H9 (cell line): ENCODE results near the gene LSS. TPM values are rescaled to one million over a fixed set of nuclear protein-coding genes. Genes with fewer than 3 reads are reported as not detected.

Experiments used
- DNase-seq: peaks from one replicate; pipeline ENCODE4 v3.0.0-alpha.2; 2017
- H2AFZ ChIP-seq: one replicate; pipeline ENCODE4 v1.6.1; 2013; ENCODE audit warnings: mild to moderate bottlenecking, low read length, control low read depth, moderate library complexity
- H2AK5ac ChIP-seq: 2 replicates; pipeline ENCODE4 v1.6.1; 2013; ENCODE audit warnings: low read length, control low read depth, mixed read lengths; ENCODE audit not compliant: insufficient read length
- H2BK120ac ChIP-seq: one replicate; pipeline ENCODE4 v1.6.1; 2013; ENCODE audit warnings: low read depth, mild to moderate bottlenecking, low read length, control low read depth, inconsistent platforms; ENCODE audit not compliant: poor library complexity, severe bottlenecking
- H2BK12ac ChIP-seq: 2 replicates; pipeline ENCODE4 v1.6.1; 2013; ENCODE audit warnings: low read length, control low read depth, mixed read lengths, low read depth; ENCODE audit not compliant: insufficient read length
- H2BK15ac ChIP-seq: 2 replicates; pipeline ENCODE4 v1.6.1; 2013; ENCODE audit warnings: low read depth, low read length, control low read depth
- H2BK20ac ChIP-seq: one replicate; pipeline ENCODE4 v1.6.1; 2013; ENCODE audit warnings: low read depth, mild to moderate bottlenecking, low read length, control low read depth, inconsistent platforms; ENCODE audit not compliant: poor library complexity, severe bottlenecking
- H2BK5ac ChIP-seq: 2 replicates; pipeline ENCODE4 v1.6.1; 2013; ENCODE audit warnings: low read length, control low read depth, mixed read lengths; ENCODE audit not compliant: insufficient read length
- H3K14ac ChIP-seq: 2 replicates; pipeline ENCODE4 v1.6.1; 2013; ENCODE audit warnings: low read length, control low read depth; ENCODE audit not compliant: insufficient read depth
- H3K18ac ChIP-seq: 2 replicates; pipeline ENCODE4 v1.6.1; 2013; ENCODE audit warnings: low read depth, mild to moderate bottlenecking, mixed read lengths, low read length, control low read depth; ENCODE audit not compliant: insufficient read length
- H3K23ac ChIP-seq: 2 replicates; pipeline ENCODE4 v1.6.1; 2013; ENCODE audit warnings: low read length, control low read depth, mixed read lengths, low read depth; ENCODE audit not compliant: insufficient read length
- H3K23me2 ChIP-seq: 2 replicates; pipeline ENCODE4 v1.6.1; 2013; ENCODE audit warnings: low read depth, mild to moderate bottlenecking, mixed read lengths, low read length, control low read depth; ENCODE audit not compliant: insufficient read length, poor library complexity, severe bottlenecking
- H3K27ac ChIP-seq: 2 replicates; pipeline ENCODE4 v1.5.1; 2013; ENCODE audit warnings: low read length, control low read depth, mixed read lengths, low read depth; ENCODE audit not compliant: insufficient read length
- H3K27me3 ChIP-seq: 2 replicates; pipeline ENCODE4 v1.6.1; 2013; ENCODE audit warnings: low read length, control low read depth, inconsistent platforms; ENCODE audit not compliant: insufficient read depth
- H3K4ac ChIP-seq: 2 replicates; pipeline ENCODE4 v1.6.1; 2013; ENCODE audit warnings: low read depth, mild to moderate bottlenecking, control low read depth, inconsistent platforms, low read length, moderate library complexity
- H3K4me1 ChIP-seq: 2 replicates; pipeline ENCODE4 v1.6.1; 2013; ENCODE audit warnings: low read length, control low read depth, inconsistent platforms; ENCODE audit not compliant: insufficient read depth
- H3K4me2 ChIP-seq: 2 replicates; pipeline ENCODE4 v1.6.1; 2013; ENCODE audit warnings: low read length, control low read depth, mixed read lengths; ENCODE audit not compliant: insufficient read length, insufficient read depth
- H3K56ac ChIP-seq: 2 replicates; pipeline ENCODE4 v1.6.1; 2013; ENCODE audit warnings: low read depth, mild to moderate bottlenecking, mixed read lengths, low read length, control low read depth; ENCODE audit not compliant: insufficient read length
- H3K79me1 ChIP-seq: 2 replicates; pipeline ENCODE4 v1.6.1; 2013; ENCODE audit warnings: low read depth, mild to moderate bottlenecking, moderate library complexity, low read length, control low read depth, inconsistent platforms; ENCODE audit not compliant: insufficient read depth, poor library complexity, severe bottlenecking
- H3K79me2 ChIP-seq: 2 replicates; pipeline ENCODE4 v1.6.1; 2013; ENCODE audit warnings: low read length, control low read depth, inconsistent platforms; ENCODE audit not compliant: insufficient read depth
- H3K9ac ChIP-seq: 2 replicates; pipeline ENCODE4 v1.6.1; 2013; ENCODE audit warnings: low read length, control low read depth, mixed read lengths; ENCODE audit not compliant: insufficient read length; ENCODE audit errors: extremely low read depth
- H3K9me3 ChIP-seq: one replicate; pipeline ENCODE4 v1.6.1; 2013; ENCODE audit warnings: low read depth, low read length, inconsistent platforms; ENCODE audit not compliant: control insufficient read depth
- H3T11ph ChIP-seq: one replicate; pipeline ENCODE4 v1.6.1; 2013; ENCODE audit warnings: mild to moderate bottlenecking, low read length, control low read depth, inconsistent platforms
- H4K20me1 ChIP-seq: one replicate; pipeline ENCODE4 v1.6.1; 2013; ENCODE audit not compliant: control insufficient read depth, insufficient read length, insufficient read depth
- H4K5ac ChIP-seq: 2 replicates; pipeline ENCODE4 v1.6.1; 2013; ENCODE audit warnings: low read depth, mild to moderate bottlenecking, mixed read lengths, low read length, control low read depth; ENCODE audit not compliant: insufficient read length
- H4K8ac ChIP-seq: replicated peaks from 2 replicates; pipeline ENCODE4 v1.6.1; 2013; ENCODE audit warnings: low read length, control low read depth, mixed read lengths, low read depth; ENCODE audit not compliant: insufficient read length
- H4K91ac ChIP-seq: 2 replicates; pipeline ENCODE4 v1.6.1; 2013; ENCODE audit warnings: low read depth, mild to moderate bottlenecking, moderate library complexity, mixed read lengths, low read length, control low read depth; ENCODE audit not compliant: insufficient read length
- H3K27ac Mint-ChIP-seq, 3 experiments: 2 replicates in 2 of 3; 3 replicates in 1 of 3; pipeline ENCODE4 v1.8.0; 2020 to 2021; ENCODE audit warnings: mixed read lengths in 3 of 3, mild to moderate bottlenecking in 1 of 3, moderate library complexity in 1 of 3
- H3K27me3 Mint-ChIP-seq: 2 replicates; pipeline ENCODE4 v1.8.0; 2021; ENCODE audit warnings: low read depth, mild to moderate bottlenecking, moderate library complexity, mixed read lengths
- H3K36me3 Mint-ChIP-seq, 3 experiments: 2 replicates in 2 of 3; 3 replicates in 1 of 3; pipeline ENCODE4 v1.8.0; 2020 to 2021; ENCODE audit warnings: low read depth in 3 of 3, mixed read lengths in 3 of 3; ENCODE audit not compliant: insufficient read depth in 1 of 3
- H3K4me1 Mint-ChIP-seq, 2 experiments: 2 replicates each; pipeline ENCODE4 v1.8.0; 2020; ENCODE audit warnings: mixed read lengths in 2 of 2
- H3K4me3 Mint-ChIP-seq, 2 experiments: 2 replicates in 1 of 2; 3 replicates in 1 of 2; pipeline ENCODE4 v1.8.0; 2020 to 2021; ENCODE audit warnings: mild to moderate bottlenecking in 2 of 2, mixed read lengths in 2 of 2, moderate library complexity in 1 of 2
- H3K9me3 Mint-ChIP-seq, 2 experiments: 2 replicates in 1 of 2; 3 replicates in 1 of 2; pipeline ENCODE4 v1.8.0; 2020; ENCODE audit warnings: mild to moderate bottlenecking in 2 of 2, mixed read lengths in 2 of 2, moderate library complexity in 1 of 2
- CTCF ChIP-seq: fragments of 200-600 bp; sonication (generic); conservative IDR thresholded peaks from 3 replicates; pipeline ENCODE4 v1.8.0; 2021; ENCODE audit warnings: antibody characterized with exemption, mild to moderate bottlenecking
- WGBS: extraction: QIAGEN DNeasy Blood & Tissue Kit; methylation state at CpG from one replicate; pipeline ENCODE4 v1.1.7; 2013; ENCODE audit warnings: missing lambda C conversion rate, low lambda C conversion rate, mixed read lengths; ENCODE audit not compliant: insufficient read length; ENCODE audit errors: extremely low coverage; 5-methylcytosine and 5-hydroxymethylcytosine counted together
- total RNA-seq: library from RNA; stranded (reverse); gene quantifications from 2 replicates; pipeline ENCODE4 v1.2.1, GENCODE V29; 2021

Gene LSS
- total RNA-seq, 1 experiment from 2014 or later: 69.2 TPM

GRCh38 chr21:46227811-46228344, 696 bp downstream of the LSS start:
- Histone ChIP-seq H3K9me3 (peaks cover 7% of the 10 kb centered on the region), H3K9ac (peak overlapping the region; percentile 23), H3T11ph (no peak overlapping the region), H2BK20ac (no peak overlapping the region), H3K27ac (no peak overlapping the region), H3K14ac (no peak overlapping the region; the same call in 1 of the 2 replicates), H2BK12ac (no peak overlapping the region), H3K4me1 (no peaks in the 10 kb centered on the region), H3K56ac (no peak overlapping the region), H2BK120ac (no peak overlapping the region), H2BK5ac (no peak overlapping the region), H4K5ac (no peak overlapping the region), H4K8ac (no peak overlapping the region), H2AK5ac (no peak overlapping the region), H3K4ac (no peak overlapping the region), H3K79me2 (peaks cover 21% of the 10 kb centered on the region), H3K79me1 (peaks cover 8% of the 10 kb centered on the region), H3K23me2 (no peaks in the 10 kb centered on the region), H4K20me1 (peaks cover 3% of the 10 kb centered on the region), H3K4me2 (peak overlapping the region; percentile 45), H3K23ac (no peak overlapping the region), H2BK15ac (no peak overlapping the region), H3K27me3 (no peaks in the 10 kb centered on the region), H4K91ac (no peak overlapping the region), H2AFZ (no peak overlapping the region), H3K18ac (no peak overlapping the region)
- H3K9me3 Mint-ChIP-seq: peaks cover 47 to 49% of the 10 kb centered on the region in 2 experiments
- H3K27me3 Mint-ChIP-seq: peaks cover 12% of the 10 kb centered on the region
- peaks cover 20 to 23% of the 10 kb centered on the region in 2 experiments for H3K4me1 Mint-ChIP-seq
- DNase-seq: no peak
- no CpG with 5 or more reads among the region's 20 CpGs for WGBS
- no peak for TF ChIP-seq CTCF
- H3K4me3 Mint-ChIP-seq: peak overlapping the region; percentile 73 to 88
- H3K27ac Mint-ChIP-seq: no peak overlapping the region; a peak in 1 of 7 replicates
- H3K36me3 Mint-ChIP-seq: peaks cover 56 to 68% (median 68%) of the 10 kb centered on the region in 3 experiments
